Measurements from ENCODE around the gene SLX4IP. TPM values are rescaled to one million over a fixed set of nuclear protein-coding genes. Genes with fewer than 3 reads are reported as not detected.

SLX4IP gene
- total and polyA plus RNA-seq, 2 of the 13 experiments (the other 11 are each of a cell fraction or from before 2014, with no cell fraction given): 3.6 to 7.3 TPM

DNA sequence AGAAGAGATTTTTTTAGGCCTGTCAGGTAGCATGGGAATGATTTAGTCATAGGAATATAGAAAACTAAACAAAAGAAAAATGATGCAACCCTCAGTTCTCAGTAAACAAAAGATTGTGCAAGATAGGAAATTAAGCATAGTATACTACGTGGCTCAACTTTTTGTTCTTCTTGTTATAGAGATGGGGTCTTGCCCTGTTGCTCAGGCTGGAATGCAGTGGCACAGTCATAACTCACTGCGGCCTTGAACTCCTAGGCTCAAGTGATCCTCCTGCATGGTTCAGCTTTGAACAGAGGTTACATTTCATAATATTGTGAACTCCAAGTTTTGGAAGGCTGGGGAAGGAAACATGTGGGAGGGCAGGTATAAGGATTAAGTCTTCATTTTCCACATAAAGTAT lies 28.5 kb downstream of the SLX4IP start (continued):
- TF ChIP-seq HNRNPH1 (optimal IDR thresholded peaks at IDR 0.05; ENCODE audit: low read depth, low read length) (no peak), NFIC (IDR thresholded peaks at IDR 0.05; ENCODE audit: low read length) (peak; percentile 29; the same call in 1 of the 2 replicates), ZNF619 (CRISPR knock-in tag; IDR thresholded peaks at IDR 0.05) (no peak), ZNF562 (CRISPR knock-in tag; IDR thresholded peaks at IDR 0.05; ENCODE audit: borderline replicate concordance) (no peak), KAT2B (IDR thresholded peaks at IDR 0.05; ENCODE audit: borderline replicate concordance, low read depth, low read length) (no peak), ZBTB43 (CRISPR knock-in tag; conservative IDR thresholded peaks at IDR 0.05) (peak; percentile 50; the same call in 1 of the 2 replicates), TRIM24 (CRISPR knock-in tag; IDR thresholded peaks at IDR 0.05) (peak; percentile 98; the same call in 1 of the 2 replicates), GABPA (IDR thresholded peaks at IDR 0.05; ENCODE audit: low read depth, low read length) (no peak), GABPA (CRISPR knock-in tag; IDR thresholded peaks at IDR 0.05; ENCODE audit: low read depth) (no peak; the same call in 1 of the 2 replicates), ZSCAN21 (CRISPR knock-in tag; IDR thresholded peaks at IDR 0.05; ENCODE audit: borderline replicate concordance) (no peak), ZNF205 (CRISPR knock-in tag; IDR thresholded peaks at IDR 0.05) (peak; percentile 45; the same call in 1 of the 2 replicates), CREM (IDR thresholded peaks at IDR 0.05) (peak; percentile 49; the same call in 1 of the 2 replicates), CREM (CRISPR knock-in tag; IDR thresholded peaks at IDR 0.05) (no peak), MXD4 (CRISPR knock-in tag; IDR thresholded peaks at IDR 0.05) (no peak), RXRA (CRISPR knock-in tag; IDR thresholded peaks at IDR 0.05) (no peak; the same call in 1 of the 2 replicates), ZNF605 (CRISPR knock-in tag; IDR thresholded peaks at IDR 0.05) (0 out of 2 replicates have a peak, but pooled peaks have one; percentile 46), NFKB2 (CRISPR knock-in tag; IDR thresholded peaks at IDR 0.05; ENCODE audit: borderline replicate concordance) (no peak), ZNF839 (CRISPR knock-in tag; IDR thresholded peaks at IDR 0.05; ENCODE audit: borderline replicate concordance) (no peak), ZFY (CRISPR knock-in tag; IDR thresholded peaks at IDR 0.05) (no peak), ZNF549 (CRISPR knock-in tag; IDR thresholded peaks at IDR 0.05) (no peak), HOXA3 (CRISPR knock-in tag; IDR thresholded peaks at IDR 0.05) (peak; percentile 63; the same call in 1 of the 2 replicates), HMGA1 (CRISPR knock-in tag; conservative IDR thresholded peaks at IDR 0.05) (no peak), GTF2F1 (IDR thresholded peaks at IDR 0.05; ENCODE audit: low read length) (no peak), SIX4 (CRISPR knock-in tag; IDR thresholded peaks at IDR 0.05) (no peak), REL (CRISPR knock-in tag; conservative IDR thresholded peaks at IDR 0.05) (no peak)
- TF ChIP-seq, protein P1, sequence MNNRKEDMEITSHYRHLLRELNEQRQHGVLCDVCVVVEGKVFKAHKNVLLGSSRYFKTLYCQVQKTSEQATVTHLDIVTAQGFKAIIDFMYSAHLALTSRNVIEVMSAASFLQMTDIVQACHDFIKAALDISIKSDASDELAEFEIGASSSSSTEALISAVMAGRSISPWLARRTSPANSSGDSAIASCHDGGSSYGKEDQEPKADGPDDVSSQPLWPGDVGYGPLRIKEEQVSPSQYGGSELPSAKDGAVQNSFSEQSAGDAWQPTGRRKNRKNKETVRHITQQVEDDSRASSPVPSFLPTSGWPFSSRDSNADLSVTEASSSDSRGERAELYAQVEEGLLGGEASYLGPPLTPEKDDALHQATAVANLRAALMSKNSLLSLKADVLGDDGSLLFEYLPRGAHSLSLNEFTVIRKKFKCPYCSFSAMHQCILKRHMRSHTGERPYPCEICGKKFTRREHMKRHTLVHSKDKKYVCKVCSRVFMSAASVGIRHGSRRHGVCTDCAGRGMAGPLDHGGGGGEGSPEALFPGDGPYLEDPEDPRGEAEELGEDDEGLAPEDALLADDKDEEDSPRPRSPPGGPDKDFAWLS (CRISPR knock-in tag; IDR thresholded peaks at IDR 0.05; ENCODE audit: borderline replicate concordance): no peak
- TF ChIP-seq, protein P2, sequence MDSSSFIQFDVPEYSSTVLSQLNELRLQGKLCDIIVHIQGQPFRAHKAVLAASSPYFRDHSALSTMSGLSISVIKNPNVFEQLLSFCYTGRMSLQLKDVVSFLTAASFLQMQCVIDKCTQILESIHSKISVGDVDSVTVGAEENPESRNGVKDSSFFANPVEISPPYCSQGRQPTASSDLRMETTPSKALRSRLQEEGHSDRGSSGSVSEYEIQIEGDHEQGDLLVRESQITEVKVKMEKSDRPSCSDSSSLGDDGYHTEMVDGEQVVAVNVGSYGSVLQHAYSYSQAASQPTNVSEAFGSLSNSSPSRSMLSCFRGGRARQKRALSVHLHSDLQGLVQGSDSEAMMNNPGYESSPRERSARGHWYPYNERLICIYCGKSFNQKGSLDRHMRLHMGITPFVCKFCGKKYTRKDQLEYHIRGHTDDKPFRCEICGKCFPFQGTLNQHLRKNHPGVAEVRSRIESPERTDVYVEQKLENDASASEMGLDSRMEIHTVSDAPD (CRISPR knock-in tag; IDR thresholded peaks at IDR 0.05): no peak
